ENCODE results near the gene ASAH2B.
"Not testable (repeated sequence)": the region's sequence is repeated elsewhere in the genome, so short reads cannot be mapped to it uniquely, and the experiment has no call there.

Gene ASAH2B

DNA sequence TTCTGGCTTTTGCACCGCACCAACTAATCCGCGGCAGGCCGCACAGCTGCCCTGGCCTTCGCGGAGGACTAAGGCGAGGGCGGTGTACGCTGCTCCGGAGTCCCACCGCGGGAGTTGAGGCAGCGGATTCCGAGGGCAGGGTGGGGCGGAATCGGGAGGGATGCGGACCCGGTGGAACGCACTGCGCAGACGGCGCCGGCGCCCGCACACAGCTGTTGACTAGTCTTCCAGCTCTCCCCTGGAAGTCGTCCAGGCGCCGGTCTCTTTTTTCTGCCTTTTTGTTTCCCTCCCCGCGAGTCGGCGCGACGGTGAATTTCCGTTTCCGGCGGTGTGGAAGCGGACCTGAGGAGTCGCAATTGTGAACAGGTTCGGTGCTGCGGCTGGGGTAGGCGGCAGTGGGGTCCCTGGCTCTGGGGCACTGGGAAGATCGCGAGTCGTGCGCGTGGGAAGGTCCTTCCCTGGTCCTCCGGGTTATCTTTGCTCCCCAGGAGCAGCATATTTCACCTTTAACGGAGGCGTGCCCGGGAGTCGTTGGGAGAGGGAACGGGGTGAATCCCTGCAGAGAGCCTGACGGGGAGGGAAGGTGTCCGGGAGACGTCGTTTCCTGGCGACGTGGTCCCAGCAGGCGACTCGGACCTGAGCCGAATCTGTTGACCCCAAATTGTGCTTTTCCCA, at the start of gene ASAH2B:
Gene ASAH2B (plus strand): TSS at position 319 of the 675 bp plus-strand sequence. CDS start 5,195 bp downstream, outside the sequence.
- DNase-seq (ENCODE audit: low spot score), result peak; percentile 69

DNA sequence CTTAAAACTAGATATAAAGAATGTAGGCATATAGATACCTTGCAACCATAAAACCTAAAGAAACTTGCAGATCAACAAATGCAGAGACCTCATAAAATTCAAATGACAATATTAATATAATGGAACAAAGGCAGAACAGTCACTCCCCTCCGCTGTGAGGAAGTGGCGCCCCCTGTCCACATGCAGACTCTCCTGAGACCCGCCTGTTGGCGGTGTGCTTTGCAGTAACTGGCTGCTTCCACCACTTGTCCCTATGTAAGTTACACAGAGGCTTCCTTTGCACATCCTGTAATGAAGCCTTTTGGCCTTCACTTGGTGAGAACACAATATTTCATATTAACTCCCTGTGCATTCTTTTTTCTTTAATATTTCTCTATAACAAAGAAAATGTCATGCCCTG, 41.9 kb upstream of the ASAH2B start:
- not testable (repeated sequence) for DNase-seq (ENCODE audit: low spot score)

DNA sequence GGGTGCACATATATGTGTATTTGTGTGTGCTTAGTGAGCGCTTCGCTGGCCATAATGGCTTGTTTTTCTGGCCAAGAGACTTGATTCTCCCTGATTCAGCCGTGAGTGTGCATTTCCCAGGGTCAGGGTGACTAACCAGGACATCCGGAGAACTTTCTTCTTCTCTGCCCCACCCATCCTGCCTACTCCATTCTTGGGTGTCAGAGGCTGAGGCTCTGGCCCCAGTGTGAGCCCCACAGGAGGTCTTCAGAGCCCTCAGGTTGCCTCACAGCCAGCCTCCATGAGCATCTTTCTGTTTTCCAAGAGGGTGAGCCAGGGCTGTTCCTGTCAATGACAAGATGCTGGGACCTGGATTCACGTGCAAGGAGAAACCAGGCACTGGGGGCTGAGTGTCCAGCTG, 37.8 kb upstream of the ASAH2B start:
- DNase-seq (ENCODE audit: low spot score), result not testable (repeated sequence)

DNA sequence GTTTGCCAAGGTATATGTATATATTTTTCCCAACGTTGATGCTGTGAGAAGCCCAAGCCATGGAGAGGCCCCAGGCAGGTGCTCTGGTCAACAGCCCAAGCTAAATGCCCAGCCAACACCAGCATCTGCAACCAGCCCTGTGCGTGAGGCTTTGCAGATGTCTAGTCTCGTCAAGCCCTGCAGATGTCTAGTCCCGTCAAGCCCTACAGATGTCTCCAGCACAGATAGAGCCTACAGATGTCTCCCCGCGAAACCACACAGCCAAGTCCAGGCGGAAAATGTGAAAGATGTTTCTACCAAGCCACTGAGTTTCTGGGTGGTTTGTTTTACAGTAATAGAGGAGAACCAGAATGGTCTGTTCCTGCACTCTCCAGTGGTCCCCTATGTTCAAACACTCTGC, 36.7 kb upstream of the ASAH2B start:
- not testable (repeated sequence) for DNase-seq (ENCODE audit: low spot score)

DNA sequence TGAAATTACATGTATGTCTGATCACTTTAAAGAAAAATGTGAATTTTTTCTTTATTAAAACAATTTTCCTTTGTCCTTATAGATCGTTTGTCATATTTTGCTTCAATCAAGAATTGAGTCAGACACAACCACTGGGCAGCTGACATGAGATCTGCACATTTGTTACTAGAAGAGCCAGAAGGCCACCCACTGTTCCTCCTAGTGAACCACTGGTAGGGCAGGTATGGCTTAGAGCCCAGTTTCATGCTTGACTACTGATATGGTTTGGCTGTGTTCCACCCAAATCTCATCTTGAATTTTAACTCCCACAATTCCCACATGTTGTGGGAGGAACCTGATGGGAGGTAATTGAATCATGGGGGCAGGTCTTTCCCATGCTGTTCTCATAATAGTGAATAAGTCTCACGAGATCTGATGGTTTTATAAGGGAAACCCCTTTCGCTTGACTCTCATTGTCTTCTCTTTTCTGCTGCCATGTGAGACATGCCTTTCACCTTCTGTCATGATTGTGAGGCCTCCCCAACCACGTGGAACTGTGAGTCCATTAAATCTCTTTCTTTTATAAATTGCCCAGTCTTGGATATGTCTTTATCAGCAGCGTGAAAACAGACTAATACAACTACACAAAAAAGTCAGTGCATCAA, 35.2 kb upstream of the ASAH2B start:
- DNase-seq (ENCODE audit: low spot score), result not testable (repeated sequence)

DNA sequence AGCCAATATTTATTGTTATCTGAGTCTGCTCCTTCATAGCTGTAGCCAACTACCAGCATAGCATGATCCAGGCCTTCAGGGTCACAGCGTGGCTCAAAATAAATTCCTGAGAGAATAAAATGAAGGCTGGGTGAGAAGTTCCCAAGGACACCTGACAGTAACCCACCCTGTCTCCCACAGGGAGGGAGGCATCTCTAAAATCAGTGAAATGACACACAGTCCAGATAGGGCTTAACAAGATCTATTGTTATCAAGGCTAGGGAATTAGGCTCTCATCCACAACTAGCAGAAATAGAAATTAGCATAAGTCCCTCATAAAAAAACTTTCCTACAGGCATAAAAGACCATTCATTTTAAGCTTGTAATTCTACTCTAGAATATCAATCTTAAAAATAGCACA, 33.7 kb upstream of the ASAH2B start:
- not testable (repeated sequence) for DNase-seq (ENCODE audit: low spot score)

DNA sequence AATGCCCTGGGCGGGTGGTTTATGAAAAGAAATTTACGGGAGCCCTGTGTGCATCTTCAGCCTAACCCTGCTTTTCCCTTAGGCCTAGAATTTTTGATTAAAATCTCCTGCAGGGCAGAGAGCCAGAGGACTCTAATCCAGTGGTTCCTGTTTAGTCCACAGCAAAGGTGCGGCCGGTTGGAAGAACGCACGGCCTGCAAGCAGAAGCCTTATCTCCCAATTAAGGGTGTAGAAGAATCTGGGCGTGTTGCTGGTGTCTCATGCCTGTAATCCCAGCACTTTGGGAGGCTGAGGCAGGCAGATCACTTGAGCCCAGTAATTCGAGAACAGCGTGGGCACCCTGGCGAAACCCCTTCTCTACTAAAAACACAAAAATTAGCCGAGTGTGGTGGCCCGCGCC, 29.5 kb upstream of the ASAH2B start:
- not testable (repeated sequence) for DNase-seq (ENCODE audit: low spot score)

DNA sequence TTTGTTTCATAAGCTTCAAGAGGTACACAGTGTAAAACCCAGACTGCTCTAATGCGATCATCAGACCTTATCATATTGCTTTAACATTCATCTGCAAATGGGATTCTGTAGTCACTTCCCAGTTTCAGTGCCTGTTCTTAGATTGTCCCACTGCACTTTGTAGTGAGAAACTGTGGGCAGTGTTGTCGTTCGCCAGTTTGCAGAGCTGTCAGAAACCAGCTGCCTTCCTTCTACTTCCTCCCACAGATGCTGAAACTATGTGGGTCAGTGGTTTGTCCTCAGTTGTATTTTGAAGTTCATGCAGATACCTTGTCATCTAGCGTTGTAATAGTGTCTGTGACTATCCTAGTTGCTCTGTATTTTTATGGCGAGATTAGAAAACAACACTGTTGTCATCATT, 15.9 kb upstream of the ASAH2B start:
- DNase-seq (ENCODE audit: low spot score), result not testable (repeated sequence)

DNA sequence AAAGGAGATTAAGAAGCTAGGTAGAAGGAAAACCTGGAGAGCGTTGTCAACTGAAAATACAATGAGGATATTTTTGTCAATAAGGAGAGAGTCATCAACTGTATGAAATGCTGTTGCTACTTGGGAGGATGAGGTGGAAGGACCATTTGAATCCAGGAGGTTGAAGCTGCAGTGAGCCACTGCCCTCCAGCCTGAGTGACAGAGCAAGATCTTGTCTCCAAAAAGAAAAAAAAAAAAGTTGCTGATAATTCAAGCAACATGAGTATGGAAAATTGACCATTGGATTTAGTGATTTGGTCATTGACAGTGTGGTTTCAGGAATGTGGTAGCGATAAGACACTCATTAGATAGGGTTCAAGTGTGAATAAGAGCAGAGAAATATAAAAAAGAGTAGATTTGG, 11.6 kb upstream of the ASAH2B start:
- DNase-seq (ENCODE audit: low spot score), result not testable (repeated sequence)

DNA sequence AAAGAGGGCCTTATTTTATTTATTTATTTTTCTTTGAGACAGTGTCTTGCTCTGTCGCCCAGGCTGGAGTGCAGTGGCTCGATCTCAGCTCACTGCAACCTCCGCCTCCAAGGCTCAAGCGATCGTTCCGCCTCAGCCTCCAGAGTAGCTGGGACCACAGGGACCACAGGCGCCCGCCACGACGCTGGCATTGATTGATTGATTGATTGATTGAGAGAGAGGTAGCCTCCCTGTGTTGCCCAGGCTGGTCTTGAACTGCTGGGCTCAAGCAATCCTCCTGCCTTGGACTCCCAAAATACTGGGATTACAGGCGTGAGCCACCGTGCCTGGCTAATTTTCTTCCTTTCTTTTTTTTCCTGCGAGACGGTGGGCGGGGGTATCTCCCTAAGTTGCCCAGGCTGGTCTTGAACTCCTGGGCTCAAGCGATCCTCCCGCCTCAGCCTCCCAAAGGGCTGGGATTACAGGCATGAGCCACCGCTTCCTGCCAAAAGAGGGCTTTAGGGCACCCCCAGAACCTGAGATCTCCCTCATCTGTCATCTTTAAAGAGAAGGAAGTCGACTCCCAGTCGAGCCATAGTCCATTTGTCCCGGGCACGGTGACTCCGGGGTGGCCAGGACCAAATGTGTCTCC, 634 bp upstream of the ASAH2B start:
- not testable (repeated sequence) for DNase-seq (ENCODE audit: low spot score)

DNA sequence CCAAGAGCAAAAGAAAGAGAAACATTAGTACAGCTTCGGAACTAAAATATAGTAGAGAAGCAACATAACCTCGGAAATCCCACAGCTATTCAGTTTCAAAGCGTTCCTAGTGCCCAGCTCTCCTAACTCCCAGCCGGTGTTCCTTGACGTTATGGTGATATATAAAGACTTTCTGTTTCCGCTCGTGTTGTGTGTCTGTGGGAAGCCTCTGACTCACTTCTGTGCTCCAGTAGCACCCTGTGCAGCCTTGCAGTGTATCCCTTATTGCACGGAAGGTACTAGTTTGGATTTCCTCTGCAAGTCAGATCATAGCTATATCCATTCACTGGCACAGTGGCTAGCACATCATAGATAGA, 535 bp downstream of the ASAH2B start:
- peak; percentile 24 for DNase-seq (ENCODE audit: low spot score)

DNA sequence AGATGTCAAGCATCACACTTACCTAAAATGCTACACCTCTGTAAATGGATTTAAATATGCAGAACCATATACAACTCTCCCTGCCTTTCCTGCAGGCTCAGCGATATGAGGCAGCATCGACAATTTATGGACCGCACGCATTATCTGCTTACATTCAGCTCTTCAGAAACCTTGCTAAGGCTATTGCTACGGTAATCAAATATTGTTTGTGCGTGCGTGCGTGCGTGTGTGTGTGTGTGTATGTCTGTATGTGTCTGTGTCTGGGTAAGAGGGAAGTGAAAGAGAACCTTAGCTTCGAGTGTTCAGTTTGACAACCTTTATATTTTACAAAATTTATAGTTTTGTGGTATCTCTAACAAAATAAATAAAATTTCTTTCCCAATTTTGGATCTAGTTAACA, 3.1 kb downstream of the ASAH2B start:
- DNase-seq (ENCODE audit: low spot score), result not testable (repeated sequence)

DNA sequence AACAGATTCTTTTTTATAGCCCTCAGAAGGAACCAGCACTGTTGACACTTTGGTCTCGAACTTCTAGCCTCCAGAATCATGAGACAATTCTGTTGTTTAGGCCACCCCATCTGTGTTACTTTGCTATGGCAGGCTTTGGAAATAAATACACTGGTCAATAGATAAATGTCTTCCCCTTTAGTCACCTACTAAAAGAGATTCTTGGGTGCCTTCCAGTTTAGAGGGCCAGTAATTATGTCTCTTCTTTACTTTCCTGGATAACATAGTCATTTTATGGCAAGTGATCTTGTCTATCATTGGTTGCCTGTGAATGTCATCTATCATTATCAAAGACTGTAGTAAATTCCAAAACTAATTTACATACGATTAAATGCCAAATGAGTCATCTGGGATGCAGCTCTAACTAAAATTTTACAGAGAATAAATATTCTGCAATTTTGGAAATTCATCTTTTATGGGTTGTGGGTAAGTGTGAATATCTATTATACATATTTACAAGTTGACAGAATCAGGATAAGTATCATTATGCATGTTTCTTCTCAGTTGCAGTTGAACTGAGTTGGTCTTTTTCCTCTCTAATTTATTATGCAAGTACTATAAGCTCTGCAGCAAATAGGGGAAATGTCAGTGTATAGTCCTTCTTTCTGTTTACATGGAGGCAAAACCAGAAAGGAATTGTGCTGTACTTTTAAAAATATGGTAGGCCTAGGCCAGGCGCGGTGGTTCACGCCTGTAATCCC, 27.2 kb downstream of the ASAH2B start:
- not testable (repeated sequence) for DNase-seq (ENCODE audit: low spot score)

DNA sequence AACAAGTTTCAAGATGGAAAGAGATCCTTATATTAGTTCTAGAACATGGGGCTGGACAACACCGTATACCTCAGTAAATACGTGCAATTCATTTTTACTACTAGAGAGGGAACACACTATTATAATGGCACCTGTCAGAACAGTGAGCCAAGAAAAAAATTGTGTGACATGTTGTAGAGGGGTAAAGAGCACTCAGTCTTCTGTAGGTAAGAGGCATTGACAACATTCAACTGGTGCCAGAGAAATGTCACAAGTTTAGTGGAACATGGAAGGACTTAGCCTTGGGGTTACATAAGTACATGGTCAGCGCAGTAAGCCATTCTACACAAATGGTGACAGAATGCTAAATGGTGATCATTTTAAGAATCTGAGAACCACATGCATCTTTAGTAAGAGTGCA, 32.3 kb downstream of the ASAH2B start:
- not testable (repeated sequence) for DNase-seq (ENCODE audit: low spot score)

DNA sequence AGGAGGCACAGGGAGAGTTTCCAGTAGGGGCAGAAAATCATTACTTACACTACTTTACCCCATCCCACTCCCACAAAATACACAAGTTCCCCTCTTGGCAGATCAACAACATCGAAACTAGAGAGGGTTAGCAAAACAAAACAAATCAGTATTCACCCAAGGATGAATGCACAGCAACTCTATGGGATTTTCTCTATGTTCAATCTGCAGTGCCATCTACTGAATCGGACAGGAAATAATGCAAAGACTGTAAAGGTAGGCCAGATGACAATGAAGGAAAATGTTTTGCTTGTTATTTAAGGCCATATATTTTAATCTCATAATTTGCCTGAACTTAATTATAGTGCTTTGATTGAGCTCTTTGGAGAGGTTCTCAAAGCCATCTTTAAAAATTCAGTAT, 35.1 kb downstream of the ASAH2B start:
- DNase-seq (ENCODE audit: low spot score), result not testable (repeated sequence)

DNA sequence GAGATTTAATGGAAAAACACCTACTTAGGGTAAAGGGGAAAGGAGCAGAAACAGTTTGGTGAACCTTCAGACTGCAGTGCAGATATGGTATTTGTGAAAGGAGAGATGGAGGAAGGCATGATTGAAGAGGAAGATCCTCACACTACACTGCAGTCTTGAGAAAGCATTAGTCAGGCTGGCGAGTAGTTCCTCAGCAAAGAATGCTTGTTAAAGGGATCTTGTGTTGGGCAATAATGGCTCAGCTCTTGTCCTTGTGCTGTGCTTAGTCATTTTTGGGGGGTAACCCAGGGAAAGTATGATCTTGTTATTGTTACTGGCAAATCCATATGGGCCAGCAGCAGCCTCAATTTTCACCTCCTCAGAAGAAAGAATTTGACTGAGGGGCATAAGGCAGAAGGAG, 40.3 kb downstream of the ASAH2B start:
- not testable (repeated sequence) for DNase-seq (ENCODE audit: low spot score)

DNA sequence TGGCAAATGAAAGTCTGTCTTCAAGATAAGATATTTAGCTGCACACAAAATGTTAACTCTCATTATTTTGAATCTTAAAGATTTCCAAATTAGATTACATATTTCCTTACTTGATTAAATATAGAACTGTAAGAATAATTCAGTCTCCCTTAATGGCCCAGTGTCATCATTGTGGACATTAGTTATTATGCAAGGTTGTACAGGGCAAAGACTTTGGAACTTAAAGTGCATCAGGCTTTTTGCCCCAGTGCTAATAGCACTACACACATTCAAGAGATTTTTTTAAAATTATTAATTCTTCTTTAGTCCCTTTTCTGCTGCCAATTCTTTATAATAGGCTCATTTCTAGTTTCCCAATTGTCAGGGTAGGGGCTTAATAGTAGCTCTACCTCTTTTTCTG, 42.3 kb downstream of the ASAH2B start:
- DNase-seq (ENCODE audit: low spot score), result not testable (repeated sequence)

DNA sequence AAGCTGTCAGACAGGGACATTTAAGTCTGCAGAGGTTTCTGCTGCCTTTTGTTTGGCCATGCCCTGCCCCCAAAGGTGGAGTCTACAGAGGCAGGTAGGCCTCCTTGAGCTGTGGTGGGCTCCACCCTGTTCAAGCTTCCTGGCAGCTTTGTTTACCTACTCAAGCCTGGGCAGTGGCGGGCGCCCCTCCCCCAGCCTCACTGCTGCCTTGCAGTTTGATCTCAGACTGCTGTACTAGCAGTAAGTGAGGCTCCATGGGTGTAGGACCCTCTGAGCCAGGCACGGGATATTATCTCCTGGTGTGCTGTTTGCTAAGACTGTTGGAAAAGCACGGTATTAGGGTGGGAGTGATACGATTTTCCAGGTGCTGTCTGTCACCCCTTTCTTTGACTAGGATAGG, 48.2 kb downstream of the ASAH2B start:
- not testable (repeated sequence) for DNase-seq (ENCODE audit: low spot score)

DNA sequence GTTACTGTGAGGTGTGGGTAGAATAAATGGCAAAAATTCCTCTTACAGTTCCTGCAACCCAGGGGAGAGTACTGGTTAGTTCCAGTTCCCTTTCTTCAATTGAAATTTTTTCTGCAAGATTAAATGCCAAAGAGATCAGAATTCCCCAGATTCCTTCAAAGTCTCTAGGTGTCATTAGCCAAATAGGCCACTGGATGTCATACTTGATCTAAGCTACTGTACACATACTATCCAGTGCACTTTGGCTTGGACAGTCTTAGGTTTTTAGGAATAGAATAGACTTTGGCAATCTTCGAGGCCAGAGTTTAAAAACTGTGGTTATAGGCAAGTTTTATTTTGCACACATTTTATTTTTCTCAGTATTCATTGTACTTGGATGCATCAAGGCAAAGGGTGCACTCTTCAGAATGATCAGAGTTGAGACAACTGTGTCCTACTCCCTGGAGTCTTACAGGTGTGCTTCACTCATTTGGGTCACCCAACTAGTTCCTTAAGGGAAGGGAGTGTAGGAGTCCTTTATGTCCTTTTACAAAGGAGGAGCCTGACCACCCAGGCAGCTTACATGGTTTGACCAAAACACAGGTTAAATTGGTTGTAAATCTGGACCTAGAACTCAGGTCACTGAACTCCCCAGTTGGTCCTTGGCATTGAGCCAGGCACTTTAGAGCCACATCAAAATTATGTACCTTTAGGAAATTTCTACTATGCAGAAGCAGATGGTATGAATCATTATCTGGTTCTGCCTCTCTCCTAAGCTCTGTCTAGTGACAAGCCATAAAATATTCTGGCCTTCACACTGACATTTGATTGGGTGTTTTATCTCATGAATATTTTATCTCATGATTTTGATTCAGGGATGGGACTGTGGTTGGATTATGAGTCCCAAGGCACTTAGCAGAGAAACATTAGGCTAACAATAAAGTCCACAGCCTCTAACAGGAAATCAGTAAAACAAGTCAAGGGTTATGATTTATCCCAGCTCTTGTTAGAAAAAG, 49.5 kb downstream of the ASAH2B start:
- DNase-seq (ENCODE audit: low spot score), result no peak

DNA sequence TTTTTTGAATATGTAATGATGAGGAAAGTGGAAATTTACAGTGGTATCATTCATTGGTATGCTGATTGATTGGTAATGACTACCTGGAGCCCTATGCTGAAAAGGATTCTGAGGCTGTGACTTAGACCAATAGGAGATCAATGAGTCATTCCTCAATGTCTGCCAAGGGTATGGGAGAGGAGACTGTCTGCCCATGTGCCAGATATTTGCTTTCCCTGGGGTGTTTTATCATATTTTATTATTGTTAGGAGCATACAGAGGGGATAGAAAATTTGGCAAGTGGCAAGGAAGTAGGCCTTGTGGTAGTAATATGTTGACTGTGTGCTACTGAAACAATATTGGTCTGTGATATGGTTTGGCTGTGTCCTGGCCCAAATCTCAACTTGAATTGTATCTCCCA, 54.8 kb downstream of the ASAH2B start:
- no peak for DNase-seq (ENCODE audit: low spot score)

DNA sequence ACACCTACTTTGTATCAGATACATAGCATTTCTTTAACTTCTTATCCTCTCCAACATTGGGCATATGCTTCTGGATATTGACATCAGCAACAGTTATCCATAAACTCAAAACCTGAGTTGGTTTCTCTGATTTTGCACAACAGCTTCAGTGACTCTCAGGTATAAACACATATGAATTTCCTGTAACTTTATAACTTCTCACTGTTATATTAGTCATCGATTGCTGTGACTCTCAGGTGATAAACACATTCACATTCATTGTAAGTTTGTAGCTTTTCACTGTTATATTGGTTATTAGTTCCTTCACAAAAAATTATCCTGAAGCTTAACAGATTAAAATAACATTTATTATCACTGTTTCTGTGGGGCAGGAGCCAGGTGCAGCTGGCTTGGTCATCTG, 57.0 kb downstream of the ASAH2B start:
- no peak for DNase-seq (ENCODE audit: low spot score)
